GM18867 (cell line): ENCODE measurements around the gene SLC2A4RG.
"Not testable (repeated sequence)": the region's sequence is repeated elsewhere in the genome, so short reads cannot be mapped to it uniquely, and the experiment has no call there.

Source experiments
- ATAC-seq: cut with Tn5 transposase; IDR thresholded peaks from one replicate; pipeline ENCODE4 v1.9.1; 2021; ENCODE audit warnings: mild to moderate bottlenecking, moderate library complexity; ENCODE audit not compliant: unreplicated experiment

The SLC2A4RG gene

GRCh38 chr20:63775096-63775978, 35.8 kb downstream of the SLC2A4RG start:
- ATAC-seq = no peak

GRCh38 chr20:63776875-63777274, 37.3 kb downstream of the SLC2A4RG start:
- ATAC-seq = not testable (repeated sequence)

GRCh38 chr20:63777614-63778013, 38.0 kb downstream of the SLC2A4RG start:
- no peak for ATAC-seq

- no peak for ATAC-seq
Measured at GRCh38 chr20:63778034-63778752, 38.6 kb downstream of the SLC2A4RG start.

GRCh38 chr20:63778857-63779256, 39.3 kb downstream of the SLC2A4RG start:
- ATAC-seq = no peak

GRCh38 chr20:63781181-63781580, 41.6 kb downstream of the SLC2A4RG start:
- ATAC-seq = no peak

GRCh38 chr20:63782051-63782471, 42.5 kb downstream of the SLC2A4RG start:
- no peak for ATAC-seq

- no peak for ATAC-seq
Measured at GRCh38 chr20:63782521-63782971, 43.0 kb downstream of the SLC2A4RG start.

GRCh38 chr20:63783970-63784369, 44.4 kb downstream of the SLC2A4RG start:
- ATAC-seq = no peak

GRCh38 chr20:63785691-63786131, 46.1 kb downstream of the SLC2A4RG start:
- ATAC-seq = no peak

GRCh38 chr20:63787302-63787701, 47.7 kb downstream of the SLC2A4RG start:
- no peak for ATAC-seq

GRCh38 chr20:63787749-63788148, 48.2 kb downstream of the SLC2A4RG start:
- no peak for ATAC-seq

GRCh38 chr20:63789836-63790571, 50.4 kb downstream of the SLC2A4RG start:
- no peak for ATAC-seq

GRCh38 chr20:63790572-63791168, 51.1 kb downstream of the SLC2A4RG start:
- ATAC-seq = no peak

GRCh38 chr20:63791497-63792156, 52.1 kb downstream of the SLC2A4RG start:
- ATAC-seq = no peak

- no peak for ATAC-seq
Measured at GRCh38 chr20:63792866-63793265, 53.3 kb downstream of the SLC2A4RG start.
